DOHH2 (cell line): Measurements from ENCODE around the gene LIN37.
"Not testable (repeated sequence)": the region's sequence is repeated elsewhere in the genome, so short reads cannot be mapped to it uniquely, and the experiment has no call there.

Experiments used
- H3F3A ChIP-seq: fragments of 200-600 bp; sonication (generic), shearing (Covaris generic); 2 replicates; pipeline ENCODE4 v1.6.0; 2016; ENCODE audit warnings: antibody characterized with exemption, mild to moderate bottlenecking; ENCODE audit not compliant: control insufficient read depth, insufficient read depth
- H3K27ac ChIP-seq: fragments of 200-600 bp; sonication (generic); 2 replicates; pipeline ENCODE4 v1.5.1; 2014; ENCODE audit warnings: low read depth, mild to moderate bottlenecking, low read length, moderate library complexity
- H3K27me3 ChIP-seq: fragments of 200-600 bp; sonication (generic); 2 replicates; pipeline ENCODE4 v1.6.1; 2014; ENCODE audit warnings: mild to moderate bottlenecking, low read length, mixed read lengths; ENCODE audit not compliant: control insufficient read depth
- H3K36me3 ChIP-seq: fragments of 200-600 bp; sonication (generic); 2 replicates; pipeline ENCODE4 v1.6.1; 2014; ENCODE audit warnings: mild to moderate bottlenecking, low read length, moderate library complexity, mixed read lengths; ENCODE audit not compliant: control insufficient read depth
- H3K4me1 ChIP-seq: fragments of 200-600 bp; sonication (generic); 2 replicates; pipeline ENCODE4 v1.6.1; 2014; ENCODE audit warnings: mild to moderate bottlenecking, low read length, mixed read lengths; ENCODE audit not compliant: control insufficient read depth
- H3K4me2 ChIP-seq: fragments of 200-600 bp; sonication (generic); 2 replicates; pipeline ENCODE4 v1.6.0; 2014; ENCODE audit warnings: mild to moderate bottlenecking, low read length, moderate library complexity
- H3K4me3 ChIP-seq: fragments of 200-600 bp; sonication (generic); 2 replicates; pipeline ENCODE4 v1.5.1; 2014; ENCODE audit warnings: mild to moderate bottlenecking, low read length, mixed read lengths
- H3K79me2 ChIP-seq: fragments of 200-600 bp; sonication (generic); 2 replicates; pipeline ENCODE4 v1.6.1; 2014; ENCODE audit warnings: mild to moderate bottlenecking, low read length, mixed read lengths; ENCODE audit not compliant: control insufficient read depth
- H3K9me2 ChIP-seq: fragments of 200-600 bp; sonication (generic); replicated peaks from 2 replicates; pipeline ENCODE4 v1.6.1; 2014; ENCODE audit warnings: mild to moderate bottlenecking, low read length, mixed read lengths; ENCODE audit not compliant: control insufficient read depth
- H3K9me3 ChIP-seq: fragments of 200-600 bp; sonication (generic); 2 replicates; pipeline ENCODE4 v1.6.1; 2014; ENCODE audit warnings: antibody characterized with exemption, low read length, mixed read lengths; ENCODE audit not compliant: control insufficient read depth, insufficient read depth
- H4K20me1 ChIP-seq: fragments of 200-600 bp; sonication (generic); 2 replicates; pipeline ENCODE4 v1.6.0; 2014; ENCODE audit warnings: low read depth, mild to moderate bottlenecking, antibody characterized with exemption, low read length, moderate library complexity; ENCODE audit not compliant: control insufficient read depth, insufficient read depth
- CTCF ChIP-seq: fragments of 200-600 bp; sonication (generic); IDR thresholded peaks from one replicate; pipeline ENCODE4 v1.5.1; 2014; ENCODE audit warnings: antibody characterized with exemption, mild to moderate bottlenecking, low read depth, low read length; ENCODE audit not compliant: poor library complexity, severe bottlenecking
- EZH2phosphoT487 ChIP-seq: fragments of 200-600 bp; sonication (generic); IDR thresholded peaks from 2 replicates; pipeline ENCODE4 v1.6.1; 2017; ENCODE audit warnings: borderline replicate concordance, mild to moderate bottlenecking, antibody characterized with exemption, low read length, moderate library complexity, mixed read lengths

LIN37 gene

GRCh38 chr19:35768082-35768421 lies 19.7 kb downstream of the LIN37 start:
- H3K27ac ChIP-seq = no peak overlapping the region
- H3K4me3 ChIP-seq = no peak overlapping the region
- no peaks in the 10 kb centered on the region for H3K4me1 ChIP-seq
- no peaks in the 10 kb centered on the region for H3K79me2 ChIP-seq
- no peaks in the 10 kb centered on the region for H3K9me3 ChIP-seq
- no peak overlapping the region for H3K4me2 ChIP-seq
- peaks cover 17% of the 10 kb centered on the region for H3K36me3 ChIP-seq
- H3K27me3 ChIP-seq = no peaks in the 10 kb centered on the region
- H4K20me1 ChIP-seq = no peaks in the 10 kb centered on the region
- no peak for TF ChIP-seq CTCF
- TF ChIP-seq EZH2phosphoT487 = no peak
- H3K9me2 ChIP-seq = no peaks in the 10 kb centered on the region
- peaks cover 2% of the 10 kb centered on the region; the same call in 1 of the 2 replicates for H3F3A ChIP-seq

- H3K27me3 ChIP-seq, H3F3A ChIP-seq, H3K4me3 ChIP-seq, H4K20me1 ChIP-seq, H3K79me2 ChIP-seq, H3K27ac ChIP-seq, H3K4me2 ChIP-seq, H3K9me2 ChIP-seq, H3K9me3 ChIP-seq: not testable (repeated sequence)
- peaks cover 15% of the 10 kb centered on the region for H3K4me1 ChIP-seq
- peaks cover 11% of the 10 kb centered on the region for H3K36me3 ChIP-seq
These were observed 24.0 kb downstream of the LIN37 start for GRCh38 chr19:35772362-35772761.

GRCh38 chr19:35773020-35773806 lies 24.8 kb downstream of the LIN37 start:
- TF ChIP-seq EZH2phosphoT487 (no peak), CTCF (no peak)
- Histone ChIP-seq H3K36me3 (peaks cover 4% of the 10 kb centered on the region), H3F3A (peaks cover 2% of the 10 kb centered on the region; the same call in 1 of the 2 replicates), H3K4me1 (peaks cover 15% of the 10 kb centered on the region), H3K4me3 (no peak overlapping the region), H3K27ac (no peak overlapping the region), H3K27me3 (no peaks in the 10 kb centered on the region), H4K20me1 (no peaks in the 10 kb centered on the region), H3K79me2 (peaks cover 5% of the 10 kb centered on the region; the same call in 1 of the 2 replicates), H3K9me2 (no peaks in the 10 kb centered on the region), H3K4me2 (no peak overlapping the region), H3K9me3 (no peaks in the 10 kb centered on the region)

- peak overlapping the region; percentile 62 for H3K4me2 ChIP-seq
- peaks cover 5% of the 10 kb centered on the region; the same call in 1 of the 2 replicates for H3K79me2 ChIP-seq
- TF ChIP-seq EZH2phosphoT487 (no peak), CTCF (no peak)
- no peaks in the 10 kb centered on the region for H3K9me3 ChIP-seq
- no peaks in the 10 kb centered on the region for H3K27me3 ChIP-seq
- H3K4me3 ChIP-seq = peak overlapping the region; percentile 72
- H3F3A ChIP-seq = peaks cover 2% of the 10 kb centered on the region; the same call in 1 of the 2 replicates
- H3K9me2 ChIP-seq = no peaks in the 10 kb centered on the region
- peaks cover 15% of the 10 kb centered on the region for H3K4me1 ChIP-seq
- no peaks in the 10 kb centered on the region for H4K20me1 ChIP-seq
- H3K27ac ChIP-seq = no peak overlapping the region
- no peaks in the 10 kb centered on the region for H3K36me3 ChIP-seq
These were observed 26.1 kb downstream of the LIN37 start for GRCh38 chr19:35774274-35775045.
